Measurements from ENCODE around the gene GOLGA6A. TPM values are rescaled to one million over a fixed set of nuclear protein-coding genes. Genes with fewer than 3 reads are reported as not detected.
A peak's percentile ranks its signal among the peaks of the same experiment; 100 is the strongest.
"Not testable (repeated sequence)": the region's sequence is repeated elsewhere in the genome, so short reads cannot be mapped to it uniquely, and the experiment has no call there.

The GOLGA6A gene
- 0.12 to 0.46 TPM in 2 of 3 replicates, not detected in the other for total RNA-seq
- long read RNA-seq, result 0 reads

- H3K4me1 Mint-ChIP-seq (ENCODE audit: low read depth); H3K27ac Mint-ChIP-seq (ENCODE audit: unreplicated experiment); H3K36me3 Mint-ChIP-seq (ENCODE audit: low read depth); DNase-seq (ENCODE audit: low spot score); H3K27me3 Mint-ChIP-seq (ENCODE audit: low read depth); H3K9me3 Mint-ChIP-seq (ENCODE audit: low read depth); H3K4me3 Mint-ChIP-seq (ENCODE audit: unreplicated experiment): not testable (repeated sequence)
These were observed at the start of gene GOLGA6A for GRCh38 chr15:74082450-74082849. TSS of gene GOLGA6A (minus strand) at chr15:74082550. CDS start at chr15:74082509, 41 bp downstream.

- Mint-ChIP-seq H3K4me3 (ENCODE audit: unreplicated experiment) (peak overlapping the region; percentile 12), H3K4me1 (ENCODE audit: low read depth) (peaks cover 46% of the 10 kb centered on the region), H3K27me3 (ENCODE audit: low read depth) (peaks cover 35% of the 10 kb centered on the region), H3K27ac (ENCODE audit: unreplicated experiment) (no peak overlapping the region), H3K9me3 (ENCODE audit: low read depth) (no peaks in the 10 kb centered on the region), H3K36me3 (ENCODE audit: low read depth) (peaks cover 2% of the 10 kb centered on the region)
- no peak for DNase-seq (ENCODE audit: low spot score)
- TF ChIP-seq, protein P1, sequence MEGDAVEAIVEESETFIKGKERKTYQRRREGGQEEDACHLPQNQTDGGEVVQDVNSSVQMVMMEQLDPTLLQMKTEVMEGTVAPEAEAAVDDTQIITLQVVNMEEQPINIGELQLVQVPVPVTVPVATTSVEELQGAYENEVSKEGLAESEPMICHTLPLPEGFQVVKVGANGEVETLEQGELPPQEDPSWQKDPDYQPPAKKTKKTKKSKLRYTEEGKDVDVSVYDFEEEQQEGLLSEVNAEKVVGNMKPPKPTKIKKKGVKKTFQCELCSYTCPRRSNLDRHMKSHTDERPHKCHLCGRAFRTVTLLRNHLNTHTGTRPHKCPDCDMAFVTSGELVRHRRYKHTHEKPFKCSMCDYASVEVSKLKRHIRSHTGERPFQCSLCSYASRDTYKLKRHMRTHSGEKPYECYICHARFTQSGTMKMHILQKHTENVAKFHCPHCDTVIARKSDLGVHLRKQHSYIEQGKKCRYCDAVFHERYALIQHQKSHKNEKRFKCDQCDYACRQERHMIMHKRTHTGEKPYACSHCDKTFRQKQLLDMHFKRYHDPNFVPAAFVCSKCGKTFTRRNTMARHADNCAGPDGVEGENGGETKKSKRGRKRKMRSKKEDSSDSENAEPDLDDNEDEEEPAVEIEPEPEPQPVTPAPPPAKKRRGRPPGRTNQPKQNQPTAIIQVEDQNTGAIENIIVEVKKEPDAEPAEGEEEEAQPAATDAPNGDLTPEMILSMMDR (IDR thresholded peaks at IDR 0.05), result no peak
These were observed 49.5 kb upstream of the GOLGA6A start for GRCh38 chr15:74131628-74132413.

GRCh38 chr15:74130849-74131627, 48.7 kb upstream of the GOLGA6A start:
- peaks cover 2% of the 10 kb centered on the region for H3K36me3 Mint-ChIP-seq (ENCODE audit: low read depth)
- no peak for DNase-seq (ENCODE audit: low spot score)
- no peak overlapping the region for H3K27ac Mint-ChIP-seq (ENCODE audit: unreplicated experiment)
- H3K9me3 Mint-ChIP-seq (ENCODE audit: low read depth), result no peaks in the 10 kb centered on the region
- peaks cover 35% of the 10 kb centered on the region for H3K27me3 Mint-ChIP-seq (ENCODE audit: low read depth)
- TF ChIP-seq, protein P1 (IDR thresholded peaks at IDR 0.05), result no peak
- H3K4me3 Mint-ChIP-seq (ENCODE audit: unreplicated experiment), result peak overlapping the region; percentile 63
- peaks cover 42% of the 10 kb centered on the region for H3K4me1 Mint-ChIP-seq (ENCODE audit: low read depth)

GRCh38 chr15:74130155-74130848, 48.0 kb upstream of the GOLGA6A start, which contains the start of gene ISLR2:
TSS of gene ISLR2 (plus strand) at chr15:74130586. CDS start at chr15:74132755, 2,169 bp downstream.
- peaks cover 2% of the 10 kb centered on the region for H3K36me3 Mint-ChIP-seq (ENCODE audit: low read depth)
- peak within 1 kb of the TSS; percentile 68 for H3K4me3 Mint-ChIP-seq (ENCODE audit: unreplicated experiment)
- H3K9me3 Mint-ChIP-seq (ENCODE audit: low read depth), result no peaks in the 10 kb centered on the region
- H3K27ac Mint-ChIP-seq (ENCODE audit: unreplicated experiment), result no peak within 1 kb of the TSS
- peaks cover 35% of the 10 kb centered on the region for H3K27me3 Mint-ChIP-seq (ENCODE audit: low read depth)
- H3K4me1 Mint-ChIP-seq (ENCODE audit: low read depth), result peaks cover 35% of the 10 kb centered on the region
- DNase-seq (ENCODE audit: low spot score), result no peak
- TF ChIP-seq, protein P1 (IDR thresholded peaks at IDR 0.05), result no peak

GRCh38 chr15:74129586-74130154, 47.3 kb upstream of the GOLGA6A start:
- peak overlapping the region; percentile 68 for H3K4me3 Mint-ChIP-seq (ENCODE audit: unreplicated experiment)
- H3K4me1 Mint-ChIP-seq (ENCODE audit: low read depth), result peaks cover 32% of the 10 kb centered on the region
- H3K36me3 Mint-ChIP-seq (ENCODE audit: low read depth), result peaks cover 2% of the 10 kb centered on the region
- no peaks in the 10 kb centered on the region for H3K9me3 Mint-ChIP-seq (ENCODE audit: low read depth)
- TF ChIP-seq, protein P1 (IDR thresholded peaks at IDR 0.05), result no peak
- H3K27ac Mint-ChIP-seq (ENCODE audit: unreplicated experiment), result no peak overlapping the region
- peaks cover 35% of the 10 kb centered on the region for H3K27me3 Mint-ChIP-seq (ENCODE audit: low read depth)
- no peak for DNase-seq (ENCODE audit: low spot score)
